Kidney epithelial cell (primary cell): ENCODE measurements around the gene BPHL. TPM values are rescaled to one million over a fixed set of nuclear protein-coding genes. Genes with fewer than 3 reads are reported as not detected.
"Not testable (repeated sequence)": the region's sequence is repeated elsewhere in the genome, so short reads cannot be mapped to it uniquely, and the experiment has no call there.

Experiments used
- DNase-seq: peaks from one replicate; pipeline ENCODE4 v3.0.0-alpha.2; 2010; ENCODE audit warnings: low read depth
- H3K27me3 ChIP-seq: 2 replicates; pipeline ENCODE4 v1.6.0; 2011; ENCODE audit warnings: low read length; ENCODE audit not compliant: control insufficient read depth, insufficient read depth
- H3K36me3 ChIP-seq: 2 replicates; pipeline ENCODE4 v1.5.1; 2011; ENCODE audit warnings: low read length; ENCODE audit not compliant: control insufficient read depth, insufficient read depth
- H3K4me3 ChIP-seq: 2 replicates; pipeline ENCODE4 v1.5.1; 2011; ENCODE audit warnings: low read depth, mild to moderate bottlenecking, control low read depth, low read length
- CTCF ChIP-seq: IDR thresholded peaks from 2 replicates; pipeline ENCODE4 v1.5.1; 2011; ENCODE audit warnings: mild to moderate bottlenecking, moderate library complexity, low read length, control low read depth, inconsistent platforms; ENCODE audit not compliant: insufficient read depth, poor library complexity, severe bottlenecking
- total RNA-seq: library from RNA; depleted of rRNA; stranded (reverse); fragments of >200 nt; gene quantifications from 2 replicates; pipeline ENCODE4 v1.2.3, GENCODE V29; 2015

BPHL gene
- total RNA-seq, 1 donor from 2014 or later = 26.6 TPM

- Histone ChIP-seq H3K4me3 (no peak overlapping the region), H3K27me3 (no peaks in the 10 kb centered on the region), H3K36me3 (peaks cover 2% of the 10 kb centered on the region)
- no peak for DNase-seq
- no peak for TF ChIP-seq CTCF
These were observed 34.2 kb downstream of the BPHL start for GRCh38 chr6:3152689-3153088.

- not testable (repeated sequence) for H3K36me3 ChIP-seq, DNase-seq, H3K4me3 ChIP-seq, H3K27me3 ChIP-seq
These were observed 36.9 kb downstream of the BPHL start for GRCh38 chr6:3155416-3155815.

DNA sequence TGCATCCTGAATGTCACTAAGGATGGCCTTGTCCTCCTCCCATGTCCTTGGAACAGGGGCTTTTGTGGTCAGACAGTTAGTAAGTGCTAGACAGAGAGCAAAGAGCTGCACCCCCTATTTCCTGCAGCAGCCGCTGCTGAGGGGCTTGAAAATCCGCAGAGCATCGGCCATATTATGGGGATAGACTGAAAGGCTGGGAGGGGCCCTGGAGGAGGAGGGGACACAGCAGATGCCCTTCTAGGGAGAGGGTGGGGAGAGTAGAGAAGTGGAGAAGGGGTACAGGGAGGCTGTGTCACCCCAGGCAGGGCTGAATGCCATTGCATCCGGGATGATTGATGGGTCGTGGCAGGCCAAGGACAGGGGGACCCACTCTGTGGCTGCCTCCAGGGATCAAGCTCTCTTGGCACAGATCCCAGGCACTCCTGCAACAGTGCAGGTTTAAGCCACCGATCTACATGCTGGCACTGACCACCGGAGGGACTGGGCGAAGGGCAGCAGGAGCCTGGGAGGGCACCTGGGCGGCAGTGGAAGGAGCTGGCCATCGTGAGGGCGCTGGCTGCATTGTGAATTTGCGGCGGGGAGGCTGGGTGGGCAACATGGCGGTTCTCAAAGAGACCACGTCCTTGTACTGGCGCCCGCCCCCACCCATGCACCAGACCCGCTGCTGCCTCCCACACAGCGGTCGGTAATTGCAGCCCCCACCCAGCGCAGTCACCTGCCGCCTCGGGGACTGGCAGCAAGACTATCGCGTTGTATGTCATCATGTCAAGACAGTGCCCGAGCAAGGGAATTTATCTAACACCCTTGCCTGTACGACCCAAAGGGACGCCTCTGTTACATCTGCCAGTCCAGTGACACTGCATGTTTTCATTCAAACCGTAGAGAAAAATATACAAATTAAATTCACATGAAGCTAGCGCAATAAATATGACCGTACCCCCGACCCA lies 37.9 kb downstream of the BPHL start:
- H3K27me3 ChIP-seq, DNase-seq, H3K36me3 ChIP-seq: not testable (repeated sequence)
- peak overlapping the region; percentile 57 for H3K4me3 ChIP-seq

GRCh38 chr6:3157131-3157933 lies 38.8 kb downstream of the BPHL start, which contains the start of gene TUBB2A:
TUBB2A (minus strand) TSS chr6:3157544; CDS start chr6:3157463, 81 bp downstream.
- peaks cover 2% of the 10 kb centered on the region for H3K36me3 ChIP-seq
- no peak for TF ChIP-seq CTCF
- DNase-seq = no peak
- H3K4me3 ChIP-seq = peak within 1 kb of the TSS; percentile 57
- H3K27me3 ChIP-seq = no peaks in the 10 kb centered on the region

- Histone ChIP-seq H3K27me3 (no peaks in the 10 kb centered on the region), H3K36me3 (peaks cover 2% of the 10 kb centered on the region), H3K4me3 (no peak overlapping the region)
- DNase-seq = no peak
- TF ChIP-seq CTCF = no peak
These were observed 41.6 kb downstream of the BPHL start for GRCh38 chr6:3159805-3160781.

DNA sequence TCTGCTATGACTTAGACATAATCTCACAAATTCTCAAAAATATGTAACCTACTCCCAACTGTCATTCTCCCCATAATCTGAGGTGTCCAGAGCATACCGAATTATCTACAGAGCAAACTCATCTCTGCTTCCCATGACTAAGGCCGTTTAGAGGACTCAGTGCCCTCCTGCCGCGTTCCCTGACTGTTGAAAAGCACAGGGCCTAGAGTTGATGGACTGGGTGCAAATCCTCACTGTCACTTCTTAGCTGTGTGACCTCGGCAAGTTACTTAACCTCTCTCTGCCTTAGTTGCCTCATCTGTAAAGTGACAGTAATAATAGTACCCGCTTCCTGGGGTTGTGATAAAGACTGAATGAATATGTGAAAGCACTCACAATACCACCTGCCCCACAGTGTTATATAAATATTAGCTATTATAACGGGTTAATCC lies 43.6 kb downstream of the BPHL start:
- TF ChIP-seq CTCF = no peak
- Histone ChIP-seq H3K27me3 (no peaks in the 10 kb centered on the region), H3K36me3 (no peaks in the 10 kb centered on the region), H3K4me3 (peak overlapping the region; percentile 57)
- DNase-seq = no peak
